Measurements from ENCODE around the gene ASF1B. TPM values are rescaled to one million over a fixed set of nuclear protein-coding genes. Genes with fewer than 3 reads are reported as not detected.

ASF1B gene
- total and polyA plus RNA-seq, 4 experiments from 2014 or later: 1.8 to 3.0 (median 2.6) TPM

DNA sequence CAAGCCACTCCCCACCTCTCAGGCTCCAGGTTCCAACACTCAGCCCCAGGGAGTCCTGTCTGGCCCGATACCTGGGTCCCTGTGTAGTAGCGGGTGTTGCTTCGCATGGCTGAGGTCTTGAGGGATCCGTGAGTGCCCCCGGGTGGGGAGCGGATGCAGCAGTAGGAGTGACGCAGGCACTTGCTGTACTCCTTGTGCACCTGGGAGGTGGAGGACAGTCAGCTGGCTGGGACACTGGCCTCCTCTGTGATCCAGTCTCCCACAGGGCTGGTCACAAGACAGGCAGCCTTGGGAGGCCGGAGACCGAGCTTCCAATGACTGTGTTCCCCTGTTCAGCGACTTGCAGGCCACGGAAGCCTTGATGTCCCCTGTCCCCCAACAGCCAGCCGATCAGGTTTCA, 16.3 kb upstream of the ASF1B start:
- H3K36me3 Mint-ChIP-seq: peaks cover 4 to 17% of the 10 kb centered on the region in 2 donors
- H3K27me3 ChIP-seq (ENCODE audit: insufficient read depth, low read length): no peaks in the 10 kb centered on the region
- H3K4me1 ChIP-seq (ENCODE audit: insufficient read depth, low read length): peaks cover 30% of the 10 kb centered on the region
- no peak overlapping the region for H3K4me3 Mint-ChIP-seq
- H3K9me3 ChIP-seq (ENCODE audit: control insufficient read depth in 1 of 2, low read length in 2 of 2): no peaks in the 10 kb centered on the region
- peaks cover 13 to 35% (median 22%) of the 10 kb centered on the region in 4 donors for H3K4me1 Mint-ChIP-seq
- no peak overlapping the region for H3K27ac ChIP-seq (ENCODE audit: low read depth, low read length)
- POLR2A ChIA-PET (ENCODE audit: partially characterized antibody): interaction anchor here (0.6 kb wide), 1 partner anchor 15 kb away, joined by 5 read pairs; no protein-coding TSS in a partner anchor
- no peaks in the 10 kb centered on the region for H3K27me3 Mint-ChIP-seq
- no peak overlapping the region for H3K4me3 ChIP-seq (ENCODE audit: low read length in 2 of 2)
- intact Hi-C loops (cut with micrococcal nuclease): no loop called here
- no peaks in the 10 kb centered on the region for H3K9me3 Mint-ChIP-seq
- CTCF ChIA-PET (ENCODE audit: partially characterized antibody): interaction anchor here (1.6 kb wide), 1 partner anchor 16 kb away, joined by 4 read pairs; the partner anchor contains the start of gene ASF1B
- no peak for DNase-seq
- peaks cover 14% of the 10 kb centered on the region for H3K36me3 ChIP-seq (ENCODE audit: insufficient read depth, low read length)
- H3K27ac Mint-ChIP-seq: peak overlapping the region in 5 of 7 donors; percentile 1 to 77 (median 57)

DNA sequence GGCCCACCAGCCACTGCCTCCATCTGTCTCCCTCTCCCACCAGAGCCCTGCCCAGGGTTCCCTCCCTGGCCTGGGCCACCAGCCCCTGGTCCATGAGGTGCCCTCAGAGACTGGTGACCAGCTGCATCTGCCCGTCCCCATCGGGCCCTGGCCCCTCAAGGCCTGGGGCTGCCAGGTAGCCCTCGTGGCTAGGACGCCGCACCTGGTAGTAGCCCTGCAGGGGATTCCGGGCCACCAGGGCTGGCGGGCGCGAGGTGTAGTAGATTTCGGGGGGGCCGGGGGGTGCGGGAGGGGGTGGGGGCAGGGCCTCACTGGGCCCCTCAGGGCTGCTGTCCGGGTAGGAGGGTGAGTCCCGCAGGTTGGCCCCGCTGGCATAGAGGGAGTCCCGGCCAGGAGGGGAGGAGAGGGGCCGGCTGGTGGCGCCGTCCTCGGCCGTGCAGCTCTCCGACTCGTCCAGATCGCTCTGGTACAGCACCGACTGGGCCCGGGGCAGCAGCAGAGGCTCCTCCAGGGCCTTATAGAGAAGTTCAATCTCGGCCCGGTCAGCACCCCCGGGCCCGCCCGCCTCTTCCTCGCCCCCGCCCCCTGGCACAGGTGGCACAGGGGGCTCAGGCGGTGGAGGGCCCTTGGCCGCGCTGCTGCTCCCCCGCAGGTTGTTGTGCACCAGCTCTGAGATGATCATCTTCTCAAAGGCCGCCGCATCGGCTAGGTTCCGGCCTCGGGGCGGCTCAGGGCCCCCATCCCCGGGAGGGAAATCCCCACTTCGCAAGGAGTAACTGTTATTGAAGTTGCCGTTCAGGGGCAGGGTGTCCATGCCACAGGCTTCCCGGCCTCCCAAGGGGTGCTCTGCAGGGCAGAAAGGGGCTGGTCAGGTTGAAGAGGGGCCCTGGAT, 14.6 kb upstream of the ASF1B start:
- no peaks in the 10 kb centered on the region for H3K27me3 Mint-ChIP-seq
- POLR2A ChIA-PET (ENCODE audit: partially characterized antibody): interaction anchor here (0.6 to 4.5 kb wide), 5 partner anchors 14 to 1418 kb away, joined by 3 to 48 read pairs (median 8); partner anchors contain the start of genes ADGRE5 and ASF1B
- H3K4me3 Mint-ChIP-seq: peak overlapping the region in 3 of 8 donors; percentile 24 to 82 (median 41)

DNA sequence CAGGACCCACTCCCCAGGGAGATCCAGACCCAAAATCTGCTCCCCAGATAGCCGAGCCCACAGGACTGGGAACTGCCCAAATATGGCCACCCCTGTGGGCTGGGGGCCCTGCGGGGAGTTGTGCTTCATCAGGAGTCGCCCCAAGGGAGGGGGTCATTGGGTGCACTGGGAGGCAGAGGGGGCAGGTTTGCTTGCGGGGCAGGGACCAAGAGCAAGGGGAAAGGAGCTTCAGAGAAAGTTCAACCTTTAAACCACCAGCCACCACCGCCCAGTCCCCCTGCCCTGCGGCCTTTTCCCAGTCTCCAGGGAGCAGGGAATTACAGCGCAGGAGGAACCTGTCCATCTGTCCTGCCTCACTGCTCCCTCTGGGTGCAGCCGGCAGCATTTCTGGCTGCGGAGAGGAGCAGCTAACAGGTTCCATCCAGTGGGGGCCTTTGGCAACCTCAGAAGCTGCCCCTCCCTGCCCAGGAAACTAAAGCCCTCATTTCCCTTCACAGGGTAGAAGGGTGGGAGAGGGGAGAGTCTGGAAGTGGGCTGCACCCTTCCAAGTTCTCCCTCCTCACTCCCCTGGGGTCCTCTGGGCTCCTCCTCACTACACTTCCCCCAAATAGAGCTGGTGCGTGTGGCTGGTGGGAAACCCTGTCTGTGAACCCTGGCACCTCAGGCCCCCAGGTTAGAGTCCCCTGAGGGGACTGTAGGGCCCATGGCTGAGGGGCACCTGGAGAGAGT, 13.8 kb upstream of the ASF1B start:
- no peak for DNase-seq
- H3K4me3 Mint-ChIP-seq: peak overlapping the region; percentile 78 to 90 (median 83)
- POLR2A ChIA-PET (ENCODE audit: partially characterized antibody): interaction anchor here (0.6 to 4.5 kb wide), 15 partner anchors 8 to 368 kb away, joined by 3 to 48 read pairs (median 4); partner anchors contain the start of genes ADGRE5, ADGRL1, ASF1B and DNAJB1

More for the DNA sequence above, 14.6 kb upstream of the ASF1B start:
- intact Hi-C loops (cut with micrococcal nuclease): no loop called here
- no peak for DNase-seq
- H3K4me3 ChIP-seq (ENCODE audit: low read length in 2 of 2): peak overlapping the region in 1 of 2 donors; percentile 52
- no peaks in the 10 kb centered on the region for H3K9me3 ChIP-seq (ENCODE audit: control insufficient read depth in 1 of 2, low read length in 2 of 2)
- peaks cover 31% of the 10 kb centered on the region for H3K4me1 ChIP-seq (ENCODE audit: insufficient read depth, low read length)
- Mint-ChIP-seq H3K27ac (peak overlapping the region; percentile 37 to 99 (median 97)), H3K9me3 (no peaks in the 10 kb centered on the region), H3K36me3 (peaks cover 4 to 13% of the 10 kb centered on the region in 2 donors), H3K4me1 (peaks cover 17 to 39% (median 24%) of the 10 kb centered on the region in 4 donors)
- CTCF ChIA-PET (ENCODE audit: partially characterized antibody): interaction anchor here (1.9 to 4.3 kb wide), 2 partner anchors 15 to 17 kb away, joined by 5 to 29 read pairs; partner anchors contain the start of gene ASF1B
- peak overlapping the region; percentile 74 for H3K27ac ChIP-seq (ENCODE audit: low read depth, low read length)
- peaks cover 10% of the 10 kb centered on the region for H3K36me3 ChIP-seq (ENCODE audit: insufficient read depth, low read length)
- H3K27me3 ChIP-seq (ENCODE audit: insufficient read depth, low read length): no peaks in the 10 kb centered on the region

DNA sequence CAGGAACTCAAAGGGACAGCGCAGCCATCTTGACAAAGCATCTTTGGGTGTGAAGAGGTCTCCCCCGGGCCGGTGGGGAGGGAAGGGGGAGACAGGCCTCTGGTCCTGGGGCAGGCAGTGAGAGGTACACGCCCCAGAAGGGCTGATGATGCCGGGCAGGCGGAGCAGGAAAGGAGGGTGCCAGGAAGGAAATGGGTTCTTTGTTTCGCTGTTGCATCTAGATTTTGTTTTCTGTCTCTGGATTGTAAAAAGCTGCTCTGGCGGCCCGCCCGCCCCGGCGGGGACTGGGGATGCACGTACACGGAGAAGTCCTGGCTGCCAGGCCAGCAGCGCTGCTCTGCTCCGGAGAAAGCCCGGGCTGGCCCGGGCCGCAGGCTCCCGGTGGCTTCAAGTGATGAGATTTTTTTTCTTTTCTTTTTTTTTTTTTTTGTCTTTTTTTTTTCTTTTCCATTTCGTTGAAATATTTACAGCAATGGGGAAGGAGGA, 13.2 kb upstream of the ASF1B start:
- H3K4me3 ChIP-seq (ENCODE audit: low read length in 2 of 2): peak overlapping the region; percentile 17 to 52
- H3K9me3 Mint-ChIP-seq: no peaks in the 10 kb centered on the region
- peaks cover 10% of the 10 kb centered on the region for H3K36me3 ChIP-seq (ENCODE audit: insufficient read depth, low read length)
- peak; percentile 66 to 74 (median 70) for DNase-seq
- ChIA-PET CTCF (ENCODE audit: partially characterized antibody) (interaction anchor here (0.6 to 4.3 kb wide), 4 partner anchors 14 to 845 kb away, joined by 3 to 29 read pairs (median 4); partner anchors contain the start of gene ASF1B), POLR2A (ENCODE audit: partially characterized antibody) (interaction anchor here (0.6 to 4.5 kb wide), 14 partner anchors 9 to 369 kb away, joined by 3 to 48 read pairs (median 4); partner anchors contain the start of genes ADGRE5, ADGRL1, ASF1B and DNAJB1)
- H3K4me1 ChIP-seq (ENCODE audit: insufficient read depth, low read length): peaks cover 36% of the 10 kb centered on the region
- H3K27ac ChIP-seq (ENCODE audit: low read depth, low read length): peak overlapping the region; percentile 74
- H3K27me3 ChIP-seq (ENCODE audit: insufficient read depth, low read length): no peaks in the 10 kb centered on the region
- H3K4me3 Mint-ChIP-seq: peak overlapping the region; percentile 78 to 90 (median 83)
- peaks cover 4 to 6% of the 10 kb centered on the region in 2 donors for H3K36me3 Mint-ChIP-seq
- no peaks in the 10 kb centered on the region for H3K27me3 Mint-ChIP-seq
- intact Hi-C loops (cut with micrococcal nuclease): loop anchor here (1.0 kb wide), 1 partner anchor 12 kb away; no protein-coding TSS in a partner anchor
- peak overlapping the region; percentile 90 to 99 (median 98) for H3K27ac Mint-ChIP-seq
- H3K4me1 Mint-ChIP-seq: peaks cover 15 to 47% (median 30%) of the 10 kb centered on the region in 4 donors
- H3K9me3 ChIP-seq (ENCODE audit: control insufficient read depth in 1 of 2, low read length in 2 of 2): no peaks in the 10 kb centered on the region

More for the DNA sequence above, 13.8 kb upstream of the ASF1B start:
- CTCF ChIA-PET (ENCODE audit: partially characterized antibody): interaction anchor here (0.6 to 4.3 kb wide), 3 partner anchors 14 to 846 kb away, joined by 3 to 29 read pairs (median 5); partner anchors contain the start of gene ASF1B
- no peaks in the 10 kb centered on the region for H3K9me3 Mint-ChIP-seq
- H3K27me3 Mint-ChIP-seq: no peaks in the 10 kb centered on the region
- peaks cover 17 to 47% (median 29%) of the 10 kb centered on the region in 4 donors for H3K4me1 Mint-ChIP-seq
- peaks cover 4 to 10% of the 10 kb centered on the region in 2 donors for H3K36me3 Mint-ChIP-seq
- no peaks in the 10 kb centered on the region for H3K27me3 ChIP-seq (ENCODE audit: insufficient read depth, low read length)
- no peaks in the 10 kb centered on the region for H3K9me3 ChIP-seq (ENCODE audit: control insufficient read depth in 1 of 2, low read length in 2 of 2)
- H3K27ac Mint-ChIP-seq: peak overlapping the region; percentile 90 to 99 (median 98)
- peak overlapping the region; percentile 74 for H3K27ac ChIP-seq (ENCODE audit: low read depth, low read length)
- intact Hi-C loops (cut with micrococcal nuclease): no loop called here
- H3K4me1 ChIP-seq (ENCODE audit: insufficient read depth, low read length): peaks cover 34% of the 10 kb centered on the region
- H3K36me3 ChIP-seq (ENCODE audit: insufficient read depth, low read length): peaks cover 10% of the 10 kb centered on the region
- peak overlapping the region; percentile 17 to 52 for H3K4me3 ChIP-seq (ENCODE audit: low read length in 2 of 2)

DNA sequence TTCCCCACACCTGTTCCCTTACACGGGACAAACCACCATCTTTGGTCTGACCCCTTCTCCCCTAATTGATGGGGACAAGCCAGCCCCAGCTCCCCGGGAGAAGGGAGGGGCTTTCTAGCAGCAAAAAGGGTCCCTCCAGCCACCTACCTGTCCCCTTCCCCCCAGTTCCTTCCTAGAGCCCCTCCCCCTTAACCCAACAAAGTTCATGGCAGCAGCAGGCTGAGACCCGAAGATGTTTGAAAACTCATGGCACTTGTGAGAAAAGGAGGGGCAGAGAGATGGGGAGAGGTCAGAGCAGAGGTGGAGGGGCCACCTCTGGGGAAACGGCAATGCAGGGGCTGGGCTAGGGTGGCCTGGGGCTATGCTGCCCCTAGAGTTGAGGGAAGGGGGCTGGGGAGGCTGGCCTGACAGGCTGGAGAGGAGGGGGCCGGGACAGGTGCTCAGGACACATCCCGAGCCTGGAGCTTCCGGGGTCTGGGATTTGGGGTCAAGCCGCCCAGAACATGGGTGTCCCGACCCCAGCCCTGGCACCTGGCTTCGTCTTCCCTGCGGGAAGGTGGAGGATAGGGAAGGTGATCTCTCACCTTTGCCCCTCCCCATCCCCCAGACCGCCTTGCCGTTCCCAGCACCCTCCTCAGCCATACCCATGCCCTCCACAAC, 12.5 kb upstream of the ASF1B start:
- intact Hi-C loops (cut with micrococcal nuclease): loop anchor here (1.0 kb wide), 2 partner anchors 12 to 18 kb away; no protein-coding TSS in a partner anchor
- H3K4me3 ChIP-seq (ENCODE audit: low read length in 2 of 2): peak overlapping the region; percentile 17 to 52

More for the DNA sequence above, 12.5 kb upstream of the ASF1B start:
- Histone ChIP-seq H3K36me3 (ENCODE audit: insufficient read depth, low read length) (peaks cover 10% of the 10 kb centered on the region), H3K4me1 (ENCODE audit: insufficient read depth, low read length) (peaks cover 36% of the 10 kb centered on the region), H3K27me3 (ENCODE audit: insufficient read depth, low read length) (no peaks in the 10 kb centered on the region), H3K27ac (ENCODE audit: low read depth, low read length) (peak overlapping the region; percentile 74), H3K9me3 (ENCODE audit: control insufficient read depth in 1 of 2, low read length in 2 of 2) (no peaks in the 10 kb centered on the region)
- Mint-ChIP-seq H3K4me1 (peaks cover 15 to 43% (median 30%) of the 10 kb centered on the region in 4 donors), H3K9me3 (no peaks in the 10 kb centered on the region), H3K27ac (peak overlapping the region; percentile 90 to 99 (median 98)), H3K27me3 (no peaks in the 10 kb centered on the region), H3K36me3 (peaks cover 4% of the 10 kb centered on the region in 2 donors), H3K4me3 (peak overlapping the region; percentile 78 to 90 (median 83))
- ChIA-PET CTCF (ENCODE audit: partially characterized antibody) (interaction anchor here (0.7 to 4.3 kb wide), 9 partner anchors 8 to 818 kb away, joined by 3 to 29 read pairs (median 4); partner anchors contain the start of gene ASF1B), POLR2A (ENCODE audit: partially characterized antibody) (interaction anchor here (0.9 to 4.5 kb wide), 11 partner anchors 10 to 370 kb away, joined by 3 to 48 read pairs (median 4); partner anchors contain the start of genes ADGRE5, ASF1B and DNAJB1)
- DNase-seq: no peak
